ENCODE data around the gene EDEM2.
"Not testable (repeated sequence)": the region's sequence is repeated elsewhere in the genome, so short reads cannot be mapped to it uniquely, and the experiment has no call there.

DNA sequence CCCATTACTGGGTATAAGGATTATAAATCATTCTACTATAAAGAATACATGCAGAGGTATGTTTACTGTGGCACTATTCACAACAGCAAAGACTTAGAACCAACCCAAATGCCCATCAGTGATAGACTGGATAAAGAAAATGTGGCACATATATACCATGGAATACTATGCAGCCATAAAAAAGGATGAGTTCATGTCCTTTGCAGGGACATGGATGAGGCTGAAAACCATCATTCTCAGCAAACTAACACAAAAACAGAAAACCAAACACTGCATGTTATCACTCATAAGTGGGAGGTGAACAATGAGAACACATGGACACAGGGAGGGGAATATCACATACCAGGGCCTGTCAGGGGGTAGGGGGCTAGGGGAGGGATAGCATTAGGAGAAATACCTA lies 17.4 kb upstream of the EDEM2 start:
- not testable (repeated sequence) for TF ChIP-seq RAD21 (IDR thresholded peaks at IDR 0.05; ENCODE audit: low read depth); EZH2 (IDR thresholded peaks at IDR 0.05)
- TF ChIP-seq, protein P1, sequence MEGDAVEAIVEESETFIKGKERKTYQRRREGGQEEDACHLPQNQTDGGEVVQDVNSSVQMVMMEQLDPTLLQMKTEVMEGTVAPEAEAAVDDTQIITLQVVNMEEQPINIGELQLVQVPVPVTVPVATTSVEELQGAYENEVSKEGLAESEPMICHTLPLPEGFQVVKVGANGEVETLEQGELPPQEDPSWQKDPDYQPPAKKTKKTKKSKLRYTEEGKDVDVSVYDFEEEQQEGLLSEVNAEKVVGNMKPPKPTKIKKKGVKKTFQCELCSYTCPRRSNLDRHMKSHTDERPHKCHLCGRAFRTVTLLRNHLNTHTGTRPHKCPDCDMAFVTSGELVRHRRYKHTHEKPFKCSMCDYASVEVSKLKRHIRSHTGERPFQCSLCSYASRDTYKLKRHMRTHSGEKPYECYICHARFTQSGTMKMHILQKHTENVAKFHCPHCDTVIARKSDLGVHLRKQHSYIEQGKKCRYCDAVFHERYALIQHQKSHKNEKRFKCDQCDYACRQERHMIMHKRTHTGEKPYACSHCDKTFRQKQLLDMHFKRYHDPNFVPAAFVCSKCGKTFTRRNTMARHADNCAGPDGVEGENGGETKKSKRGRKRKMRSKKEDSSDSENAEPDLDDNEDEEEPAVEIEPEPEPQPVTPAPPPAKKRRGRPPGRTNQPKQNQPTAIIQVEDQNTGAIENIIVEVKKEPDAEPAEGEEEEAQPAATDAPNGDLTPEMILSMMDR (IDR thresholded peaks at IDR 0.05 in 2 of 3, conservative IDR thresholded peaks at IDR 0.05 in 1 of 3; ENCODE audit: borderline replicate concordance in 1 of 3, insufficient read depth in 1 of 3, low read depth in 2 of 3, low read length in 2 of 3), result not testable (repeated sequence)
- TF ChIP-seq, protein P2, sequence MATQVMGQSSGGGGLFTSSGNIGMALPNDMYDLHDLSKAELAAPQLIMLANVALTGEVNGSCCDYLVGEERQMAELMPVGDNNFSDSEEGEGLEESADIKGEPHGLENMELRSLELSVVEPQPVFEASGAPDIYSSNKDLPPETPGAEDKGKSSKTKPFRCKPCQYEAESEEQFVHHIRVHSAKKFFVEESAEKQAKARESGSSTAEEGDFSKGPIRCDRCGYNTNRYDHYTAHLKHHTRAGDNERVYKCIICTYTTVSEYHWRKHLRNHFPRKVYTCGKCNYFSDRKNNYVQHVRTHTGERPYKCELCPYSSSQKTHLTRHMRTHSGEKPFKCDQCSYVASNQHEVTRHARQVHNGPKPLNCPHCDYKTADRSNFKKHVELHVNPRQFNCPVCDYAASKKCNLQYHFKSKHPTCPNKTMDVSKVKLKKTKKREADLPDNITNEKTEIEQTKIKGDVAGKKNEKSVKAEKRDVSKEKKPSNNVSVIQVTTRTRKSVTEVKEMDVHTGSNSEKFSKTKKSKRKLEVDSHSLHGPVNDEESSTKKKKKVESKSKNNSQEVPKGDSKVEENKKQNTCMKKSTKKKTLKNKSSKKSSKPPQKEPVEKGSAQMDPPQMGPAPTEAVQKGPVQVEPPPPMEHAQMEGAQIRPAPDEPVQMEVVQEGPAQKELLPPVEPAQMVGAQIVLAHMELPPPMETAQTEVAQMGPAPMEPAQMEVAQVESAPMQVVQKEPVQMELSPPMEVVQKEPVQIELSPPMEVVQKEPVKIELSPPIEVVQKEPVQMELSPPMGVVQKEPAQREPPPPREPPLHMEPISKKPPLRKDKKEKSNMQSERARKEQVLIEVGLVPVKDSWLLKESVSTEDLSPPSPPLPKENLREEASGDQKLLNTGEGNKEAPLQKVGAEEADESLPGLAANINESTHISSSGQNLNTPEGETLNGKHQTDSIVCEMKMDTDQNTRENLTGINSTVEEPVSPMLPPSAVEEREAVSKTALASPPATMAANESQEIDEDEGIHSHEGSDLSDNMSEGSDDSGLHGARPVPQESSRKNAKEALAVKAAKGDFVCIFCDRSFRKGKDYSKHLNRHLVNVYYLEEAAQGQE (IDR thresholded peaks at IDR 0.05; ENCODE audit: low read depth), result not testable (repeated sequence)

Measured in HCT116 (cell line).